Activated CD8-positive, alpha-beta memory T cell treated with anti-CD3 and anti-CD28 coated beads for 4 hours (primary cell): Measurements from ENCODE around the gene PLSCR5.

Experiments used
- DNase-seq, 2 donors: peaks; one replicate each; pipeline ENCODE4 v3.0.0-alpha.2; 2020; ENCODE audit warnings: low read depth in 2 of 2

The PLSCR5 gene

GRCh38 chr3:146585156-146585555, 20.0 kb downstream of the PLSCR5 start:
- DNase-seq: no peak

GRCh38 chr3:146581951-146582467, 23.1 kb downstream of the PLSCR5 start:
- DNase-seq: no peak

- DNase-seq: no peak
Measured at GRCh38 chr3:146581080-146581601, 24.0 kb downstream of the PLSCR5 start.

GRCh38 chr3:146577662-146578061, 27.5 kb downstream of the PLSCR5 start:
- DNase-seq: no peak

- no peak for DNase-seq
Measured at GRCh38 chr3:146575636-146576035, 29.5 kb downstream of the PLSCR5 start.

GRCh38 chr3:146574173-146574572, 31.0 kb downstream of the PLSCR5 start:
- no peak for DNase-seq

GRCh38 chr3:146569314-146569713, 35.8 kb downstream of the PLSCR5 start:
- no peak for DNase-seq

GRCh38 chr3:146566138-146566537, 39.0 kb downstream of the PLSCR5 start:
- no peak for DNase-seq

- no peak for DNase-seq
Measured at GRCh38 chr3:146561879-146562278, 43.3 kb downstream of the PLSCR5 start.

GRCh38 chr3:146561463-146561862, 43.7 kb downstream of the PLSCR5 start:
- DNase-seq: no peak

GRCh38 chr3:146560678-146561077, 44.5 kb downstream of the PLSCR5 start:
- DNase-seq: no peak

GRCh38 chr3:146559388-146559787, 45.8 kb downstream of the PLSCR5 start:
- no peak for DNase-seq

GRCh38 chr3:146558781-146559180, 46.4 kb downstream of the PLSCR5 start:
- DNase-seq: no peak

GRCh38 chr3:146557745-146558144, 47.4 kb downstream of the PLSCR5 start:
- DNase-seq: no peak

- no peak for DNase-seq
Measured at GRCh38 chr3:146555311-146555710, 49.8 kb downstream of the PLSCR5 start.

- DNase-seq: no peak
Measured at GRCh38 chr3:146554151-146554760, 50.9 kb downstream of the PLSCR5 start.

GRCh38 chr3:146550743-146551510, 54.2 kb downstream of the PLSCR5 start:
- DNase-seq: no peak

- DNase-seq: no peak
Measured at GRCh38 chr3:146550070-146550615, 55.0 kb downstream of the PLSCR5 start.

- DNase-seq: no peak
Measured at GRCh38 chr3:146547235-146547835, 57.8 kb downstream of the PLSCR5 start.

- DNase-seq: no peak
Measured at GRCh38 chr3:146546366-146546965, 58.7 kb downstream of the PLSCR5 start.

- no peak for DNase-seq
Measured at GRCh38 chr3:146544929-146545528, 60.1 kb downstream of the PLSCR5 start.
